ENCODE data around the gene SLC39A11. TPM values are rescaled to one million over a fixed set of nuclear protein-coding genes. Genes with fewer than 3 reads are reported as not detected.

SLC39A11 gene
- total RNA-seq, 1 experiment from 2014 or later, result 46.4 TPM

GRCh38 chr17:73039282-73039681, 53.2 kb downstream of the SLC39A11 start:
- DNase-seq (ENCODE audit: low read depth, low spot score), result no peak
- Histone ChIP-seq H3K4me3 (replicated peaks in 1 of 2; ENCODE audit: low read depth in 1 of 2, low read length in 2 of 2) (no peak overlapping the region), H3K79me2 (ENCODE audit: insufficient read depth, low read length) (no peaks in the 10 kb centered on the region), H3K9me2 (ENCODE audit: insufficient read depth) (no peaks in the 10 kb centered on the region), H3K4me2 (ENCODE audit: low read length) (no peak overlapping the region), H3K4me1 (ENCODE audit: control insufficient read depth in 1 of 2, insufficient read depth in 2 of 2, low read length in 2 of 2) (peaks cover 0 to 2% of the 10 kb centered on the region in 2 experiments; a peak in 1 of 4 replicates), H3K36me3 (ENCODE audit: control insufficient read depth in 1 of 2, insufficient read depth in 2 of 2, low read length in 2 of 2) (no peaks in the 10 kb centered on the region), H3K9me3 (ENCODE audit: control insufficient read depth in 1 of 2, insufficient read depth in 1 of 2, low read depth in 1 of 2, low read length in 2 of 2) (no peaks in the 10 kb centered on the region), H3K9ac (ENCODE audit: low read length) (no peak overlapping the region), H3K27me3 (ENCODE audit: insufficient read depth, low read length) (no peaks in the 10 kb centered on the region), H2AFZ (ENCODE audit: low read depth, low read length, poor library complexity, severe bottlenecking) (no peak overlapping the region), H4K20me1 (ENCODE audit: insufficient read depth) (no peaks in the 10 kb centered on the region), H3K27ac (ENCODE audit: low read depth, low read length) (no peak overlapping the region)
- POLR2A ChIA-PET, result no interaction called here
- intact Hi-C loops (cut with micrococcal nuclease), result no loop called here
- no TSS peak for BruUV-seq (replicated peaks)
- TF ChIP-seq MAX (IDR thresholded peaks at IDR 0.05) (no peak), ELF1 (IDR thresholded peaks at IDR 0.05; ENCODE audit: borderline replicate concordance, low read depth) (no peak), TCF7L2 (IDR thresholded peaks at IDR 0.05; ENCODE audit: borderline replicate concordance, extremely low read depth, insufficient read depth, insufficient read length) (no peak), ZFX (IDR thresholded peaks at IDR 0.05) (no peak), CBX3 (IDR thresholded peaks at IDR 0.05; ENCODE audit: low read depth) (no peak), CEBPB (IDR thresholded peaks at IDR 0.05; ENCODE audit: low read depth) (no peak), ATF3 (IDR thresholded peaks at IDR 0.05) (no peak), YY1 (IDR thresholded peaks at IDR 0.05; ENCODE audit: extremely low read depth, insufficient replicate concordance, low read depth, low read length) (no peak), ZNF274 (IDR thresholded peaks at IDR 0.05; ENCODE audit: low read depth, low read length) (no peak), SIN3A (IDR thresholded peaks at IDR 0.05; ENCODE audit: low read depth) (no peak), SP1 (IDR thresholded peaks at IDR 0.05; ENCODE audit: low read depth) (no peak), POLR2A (IDR thresholded peaks at IDR 0.05; ENCODE audit: borderline replicate concordance, extremely low read depth, insufficient read depth, insufficient read length) (no peak), REST (IDR thresholded peaks at IDR 0.05; ENCODE audit: low read depth) (no peak), EZH2phosphoT487 (IDR thresholded peaks at IDR 0.05; ENCODE audit: borderline replicate concordance) (no peak), RAD21 (IDR thresholded peaks at IDR 0.05; ENCODE audit: low read depth) (no peak)
- CTCF ChIA-PET, result interaction anchor here (0.6 kb wide), 1 partner anchor 54 kb away, joined by 3 read pairs; no protein-coding TSS in a partner anchor
- RAD21 ChIA-PET (ENCODE audit: low non-redundant PET in 1 of 2, low total read pairs in 2 of 2, uncharacterized antibody in 2 of 2, unreplicated experiment in 2 of 2), result no interaction called here
- ATAC-seq, result no peak
